Measurements from ENCODE around the gene CCDC97.
A peak's percentile ranks its signal among the peaks of the same experiment; 100 is the strongest.

Gene CCDC97

GRCh38 chr19:41264581-41265394 lies 45.2 kb upstream of the CCDC97 start:
- Histone ChIP-seq H3K4me3 (ENCODE audit: low read depth, low read length) (peak overlapping the region; percentile 95), H3K27me3 (ENCODE audit: insufficient read depth, low read depth, severe bottlenecking) (no peaks in the 10 kb centered on the region), H3K27ac (peak overlapping the region; percentile 100), H3K36me3 (peaks cover 48% of the 10 kb centered on the region), H3K9me3 (ENCODE audit: severe bottlenecking) (no peaks in the 10 kb centered on the region)
- DNase-seq, result peak; percentile 61
- TF ChIP-seq, protein P1, sequence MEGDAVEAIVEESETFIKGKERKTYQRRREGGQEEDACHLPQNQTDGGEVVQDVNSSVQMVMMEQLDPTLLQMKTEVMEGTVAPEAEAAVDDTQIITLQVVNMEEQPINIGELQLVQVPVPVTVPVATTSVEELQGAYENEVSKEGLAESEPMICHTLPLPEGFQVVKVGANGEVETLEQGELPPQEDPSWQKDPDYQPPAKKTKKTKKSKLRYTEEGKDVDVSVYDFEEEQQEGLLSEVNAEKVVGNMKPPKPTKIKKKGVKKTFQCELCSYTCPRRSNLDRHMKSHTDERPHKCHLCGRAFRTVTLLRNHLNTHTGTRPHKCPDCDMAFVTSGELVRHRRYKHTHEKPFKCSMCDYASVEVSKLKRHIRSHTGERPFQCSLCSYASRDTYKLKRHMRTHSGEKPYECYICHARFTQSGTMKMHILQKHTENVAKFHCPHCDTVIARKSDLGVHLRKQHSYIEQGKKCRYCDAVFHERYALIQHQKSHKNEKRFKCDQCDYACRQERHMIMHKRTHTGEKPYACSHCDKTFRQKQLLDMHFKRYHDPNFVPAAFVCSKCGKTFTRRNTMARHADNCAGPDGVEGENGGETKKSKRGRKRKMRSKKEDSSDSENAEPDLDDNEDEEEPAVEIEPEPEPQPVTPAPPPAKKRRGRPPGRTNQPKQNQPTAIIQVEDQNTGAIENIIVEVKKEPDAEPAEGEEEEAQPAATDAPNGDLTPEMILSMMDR (IDR thresholded peaks at IDR 0.05; ENCODE audit: low read depth, low read length), result 0 out of 2 replicates have a peak, but pooled peaks have one; percentile 13

GRCh38 chr19:41265395-41266153 lies 44.4 kb upstream of the CCDC97 start:
- Histone ChIP-seq H3K9me3 (ENCODE audit: severe bottlenecking) (no peaks in the 10 kb centered on the region), H3K27ac (peak overlapping the region; percentile 100), H3K27me3 (ENCODE audit: insufficient read depth, low read depth, severe bottlenecking) (no peaks in the 10 kb centered on the region), H3K4me3 (ENCODE audit: low read depth, low read length) (peak overlapping the region; percentile 95), H3K36me3 (peaks cover 56% of the 10 kb centered on the region)
- TF ChIP-seq, protein P1 (IDR thresholded peaks at IDR 0.05; ENCODE audit: low read depth, low read length), result no peak
- no peak for DNase-seq

- Histone ChIP-seq H3K9me3 (ENCODE audit: severe bottlenecking) (no peaks in the 10 kb centered on the region), H3K4me3 (ENCODE audit: low read depth, low read length) (no peak overlapping the region), H3K27me3 (ENCODE audit: insufficient read depth, low read depth, severe bottlenecking) (no peaks in the 10 kb centered on the region), H3K27ac (no peak overlapping the region), H3K36me3 (peaks cover 91% of the 10 kb centered on the region)
- no peak for DNase-seq
- TF ChIP-seq, protein P1 (IDR thresholded peaks at IDR 0.05; ENCODE audit: low read depth, low read length), result no peak
These were observed 40.9 kb upstream of the CCDC97 start for GRCh38 chr19:41269055-41269454.

DNA sequence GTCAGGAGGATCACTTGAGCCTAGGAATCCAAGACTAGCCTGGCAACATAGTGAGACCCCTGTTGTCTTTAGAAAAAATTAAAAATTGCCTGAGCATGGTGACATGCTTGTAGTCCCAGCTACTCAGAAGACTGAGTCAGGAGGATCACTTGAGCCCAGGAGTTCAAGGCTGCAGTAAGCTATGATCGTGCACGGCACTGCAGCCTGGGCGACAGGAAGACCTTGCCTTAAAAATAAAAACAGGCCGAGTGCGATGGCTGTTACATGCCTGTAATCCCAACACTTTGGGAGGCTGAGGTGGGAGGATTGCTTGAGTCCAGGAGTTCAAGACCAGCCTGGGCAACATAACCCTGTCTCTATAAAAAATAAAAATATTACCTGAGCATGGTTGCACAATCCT lies 40.4 kb upstream of the CCDC97 start:
- TF ChIP-seq, protein P1 (IDR thresholded peaks at IDR 0.05; ENCODE audit: low read depth, low read length), result no peak
- Histone ChIP-seq H3K4me3 (ENCODE audit: low read depth, low read length) (no peak overlapping the region), H3K27ac (no peak overlapping the region), H3K36me3 (peaks cover 92% of the 10 kb centered on the region), H3K9me3 (ENCODE audit: severe bottlenecking) (no peaks in the 10 kb centered on the region), H3K27me3 (ENCODE audit: insufficient read depth, low read depth, severe bottlenecking) (no peaks in the 10 kb centered on the region)
- DNase-seq, result no peak

DNA sequence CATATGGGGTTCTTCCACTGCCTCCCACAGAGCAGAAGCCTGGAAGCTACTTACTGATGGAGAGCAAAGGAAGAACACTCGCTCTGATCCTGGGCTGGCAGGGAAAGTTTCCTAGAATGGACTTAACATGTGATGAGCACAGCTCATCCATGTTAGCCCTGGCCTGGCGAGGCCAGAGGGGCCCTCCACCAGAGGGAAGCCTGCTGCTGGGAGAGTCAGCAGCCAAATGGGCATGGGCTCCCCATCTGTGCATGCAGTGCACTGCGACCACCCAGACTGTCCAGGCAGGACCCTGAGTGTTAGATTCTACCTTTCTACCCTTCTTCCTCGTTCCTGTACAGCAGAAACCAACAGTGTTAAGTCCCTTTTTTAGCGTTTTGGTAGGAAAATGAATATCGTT lies 36.9 kb upstream of the CCDC97 start:
- Histone ChIP-seq H3K4me3 (ENCODE audit: low read depth, low read length) (no peak overlapping the region), H3K9me3 (ENCODE audit: severe bottlenecking) (no peaks in the 10 kb centered on the region), H3K36me3 (peaks cover 98% of the 10 kb centered on the region), H3K27me3 (ENCODE audit: insufficient read depth, low read depth, severe bottlenecking) (no peaks in the 10 kb centered on the region), H3K27ac (no peak overlapping the region)
- DNase-seq, result no peak
- TF ChIP-seq, protein P1 (IDR thresholded peaks at IDR 0.05; ENCODE audit: low read depth, low read length), result no peak
